Adrenal gland (tissue), 5 donors: ENCODE measurements around the gene NIM1K.
"Not testable (repeated sequence)": the region's sequence is repeated elsewhere in the genome, so short reads cannot be mapped to it uniquely, and the experiment has no call there.

ENCODE experiments used
- CTCF ChIP-seq, 6 experiments: fragments of 450-650 bp in 4 of 6; fragments of 200-600 bp in 2 of 6; sonication (generic) in 1 of 6; IDR thresholded peaks; 1 replicate in 5 of 6; 2 replicates in 1 of 6; pipeline versions ENCODE4 v1.5.1 to v1.8.0; 2016 to 2021; ENCODE audit warnings: antibody characterized with exemption in 6 of 6, mild to moderate bottlenecking in 2 of 6, moderate library complexity in 1 of 6
- POLR2A ChIP-seq, 2 donors: fragments of 450-650 bp; IDR thresholded peaks; one replicate each; pipeline ENCODE4 v1.6.1; 2017; ENCODE audit warnings: antibody characterized with exemption in 2 of 2, mild to moderate bottlenecking in 2 of 2, moderate library complexity in 1 of 2
- donor health status: DM: no; HTN: no; CAD: no.

- TF ChIP-seq CTCF, POLR2A (IDR thresholded peaks at IDR 0.05): not testable (repeated sequence)
Measured at GRCh38 chr5:43325624-43326023, 133.6 kb downstream of the NIM1K start.
